Activated T-helper 17 cell treated with anti-CD3 and anti-CD28 coated beads, Interleukin-2, amount 50 U/mL, for 72 hours (primary cell): ENCODE measurements around the gene MAP3K10. TPM values are rescaled to one million over a fixed set of nuclear protein-coding genes. Genes with fewer than 3 reads are reported as not detected.

Source experiments
- ATAC-seq: fragments of 150-1000 bp; cut with Tn5 transposase; replicated peaks from 2 replicates; pipeline ENCODE4 v1.10.0; 2021; ENCODE audit warnings: mild to moderate bottlenecking, moderate library complexity
- H3K27ac Mint-ChIP-seq: one replicate; pipeline ENCODE4 v1.8.0; 2022; ENCODE audit warnings: mixed read lengths
- H3K27me3 Mint-ChIP-seq: one replicate; pipeline ENCODE4 v1.8.0; 2022; ENCODE audit warnings: mixed read lengths
- H3K36me3 Mint-ChIP-seq: one replicate; pipeline ENCODE4 v1.8.0; 2022; ENCODE audit warnings: low read depth, mild to moderate bottlenecking, mixed read lengths
- H3K4me1 Mint-ChIP-seq: one replicate; pipeline ENCODE4 v1.8.0; 2022; ENCODE audit warnings: mixed read lengths
- H3K4me3 Mint-ChIP-seq: one replicate; pipeline ENCODE4 v1.8.0; 2022; ENCODE audit warnings: mild to moderate bottlenecking, mixed read lengths
- H3K9me3 Mint-ChIP-seq: one replicate; pipeline ENCODE4 v1.8.0; 2022; ENCODE audit warnings: mixed read lengths
- total RNA-seq, 2 donors: library from RNA; stranded (reverse); gene quantifications; one replicate each; pipeline ENCODE4 v1.2.3, GENCODE V29; 2022

MAP3K10 gene
- total RNA-seq, 2 donors from 2014 or later, result 11.1 to 12.9 TPM

DNA sequence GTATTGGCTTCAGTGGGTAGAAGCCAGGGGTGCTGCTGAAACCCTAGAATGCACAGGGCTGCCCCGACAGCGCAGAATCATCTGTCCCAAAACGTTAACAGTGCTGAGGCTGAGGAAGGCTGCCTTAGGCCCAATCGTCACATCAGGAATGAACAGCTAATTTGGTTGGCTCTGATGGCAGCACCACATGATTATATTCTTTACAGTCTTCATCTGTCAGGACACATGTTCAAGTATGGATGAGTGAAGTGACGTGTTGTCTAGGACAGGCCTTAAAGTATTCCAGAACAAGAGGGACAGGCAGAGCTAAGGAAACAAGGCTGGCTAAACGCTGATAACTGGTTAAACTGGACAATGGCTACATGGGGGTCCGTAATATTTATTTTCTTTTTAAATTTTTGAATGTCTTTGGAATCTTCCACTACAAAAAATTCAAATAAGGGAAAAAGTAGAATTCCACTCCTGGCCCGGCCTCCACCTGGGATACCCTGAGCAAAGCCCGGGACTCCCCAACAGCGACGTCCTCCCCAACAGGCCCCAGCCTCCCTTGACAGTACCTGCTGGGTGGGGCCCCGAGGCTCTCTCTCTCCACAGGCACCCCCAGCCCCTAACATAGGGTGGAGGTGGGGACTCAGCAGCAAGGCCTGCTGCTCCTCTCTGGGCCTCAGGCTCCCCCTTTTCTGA lies 50.0 kb downstream of the MAP3K10 start:
- peak overlapping the region; percentile 25 for H3K27ac Mint-ChIP-seq
- H3K4me1 Mint-ChIP-seq, result no peaks in the 10 kb centered on the region
- H3K27me3 Mint-ChIP-seq, result no peaks in the 10 kb centered on the region
- no peak for ATAC-seq
- H3K9me3 Mint-ChIP-seq, result no peaks in the 10 kb centered on the region
- no peak overlapping the region for H3K4me3 Mint-ChIP-seq
- H3K36me3 Mint-ChIP-seq, result peaks cover 76% of the 10 kb centered on the region

- H3K9me3 Mint-ChIP-seq, result no peaks in the 10 kb centered on the region
- H3K4me1 Mint-ChIP-seq, result no peaks in the 10 kb centered on the region
- peaks cover 70% of the 10 kb centered on the region for H3K36me3 Mint-ChIP-seq
- no peak for ATAC-seq
- no peaks in the 10 kb centered on the region for H3K27me3 Mint-ChIP-seq
- H3K27ac Mint-ChIP-seq, result peak overlapping the region; percentile 25
- H3K4me3 Mint-ChIP-seq, result no peak overlapping the region
These were observed 50.7 kb downstream of the MAP3K10 start for GRCh38 chr19:40241809-40242384.

DNA sequence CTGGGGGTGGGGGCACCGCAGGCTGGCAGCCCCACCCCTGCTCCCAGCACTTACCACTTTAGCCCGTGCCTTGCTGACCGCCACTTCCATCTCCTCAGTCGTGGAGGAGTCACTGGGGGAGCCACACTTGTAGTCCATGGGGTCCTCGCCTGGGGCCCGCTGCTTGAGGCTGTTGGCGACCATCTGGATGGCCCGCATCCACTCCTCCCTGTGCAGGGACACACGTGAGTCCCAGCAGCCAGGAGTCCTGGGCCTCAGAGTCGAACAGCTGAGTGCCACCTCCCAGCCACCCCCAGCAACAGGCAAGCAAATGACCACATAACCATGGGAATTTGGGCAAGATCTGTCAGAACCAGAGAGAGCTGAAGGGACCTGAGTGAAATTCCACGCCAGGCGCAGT lies 51.3 kb downstream of the MAP3K10 start:
- no peaks in the 10 kb centered on the region for H3K4me1 Mint-ChIP-seq
- no peak overlapping the region for H3K27ac Mint-ChIP-seq
- peaks cover 65% of the 10 kb centered on the region for H3K36me3 Mint-ChIP-seq
- H3K9me3 Mint-ChIP-seq, result no peaks in the 10 kb centered on the region
- no peak for ATAC-seq
- H3K27me3 Mint-ChIP-seq, result no peaks in the 10 kb centered on the region
- no peak overlapping the region for H3K4me3 Mint-ChIP-seq

DNA sequence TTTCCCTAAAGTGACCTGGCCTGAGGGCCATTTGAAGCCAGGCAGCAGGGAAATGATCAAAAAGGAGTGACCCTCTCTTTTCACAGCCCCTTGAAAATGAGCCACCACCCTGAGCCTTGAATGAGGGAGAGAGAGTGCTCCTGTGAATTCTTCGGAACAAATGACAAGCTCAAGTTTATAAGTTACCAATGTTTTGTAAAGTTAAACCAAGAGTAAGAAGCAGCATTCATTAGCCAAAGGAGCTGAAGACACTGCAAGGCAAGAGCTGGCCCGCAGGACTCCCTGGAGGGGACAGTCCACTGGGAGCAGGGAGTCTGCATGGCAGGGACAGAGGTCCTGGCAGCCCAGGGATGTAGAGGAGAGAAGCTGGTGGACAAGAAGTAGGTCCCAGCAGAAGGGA lies 52.0 kb downstream of the MAP3K10 start:
- Mint-ChIP-seq H3K4me3 (no peak overlapping the region), H3K9me3 (no peaks in the 10 kb centered on the region), H3K27ac (no peak overlapping the region), H3K4me1 (no peaks in the 10 kb centered on the region), H3K36me3 (peaks cover 64% of the 10 kb centered on the region), H3K27me3 (no peaks in the 10 kb centered on the region)
- no peak for ATAC-seq

DNA sequence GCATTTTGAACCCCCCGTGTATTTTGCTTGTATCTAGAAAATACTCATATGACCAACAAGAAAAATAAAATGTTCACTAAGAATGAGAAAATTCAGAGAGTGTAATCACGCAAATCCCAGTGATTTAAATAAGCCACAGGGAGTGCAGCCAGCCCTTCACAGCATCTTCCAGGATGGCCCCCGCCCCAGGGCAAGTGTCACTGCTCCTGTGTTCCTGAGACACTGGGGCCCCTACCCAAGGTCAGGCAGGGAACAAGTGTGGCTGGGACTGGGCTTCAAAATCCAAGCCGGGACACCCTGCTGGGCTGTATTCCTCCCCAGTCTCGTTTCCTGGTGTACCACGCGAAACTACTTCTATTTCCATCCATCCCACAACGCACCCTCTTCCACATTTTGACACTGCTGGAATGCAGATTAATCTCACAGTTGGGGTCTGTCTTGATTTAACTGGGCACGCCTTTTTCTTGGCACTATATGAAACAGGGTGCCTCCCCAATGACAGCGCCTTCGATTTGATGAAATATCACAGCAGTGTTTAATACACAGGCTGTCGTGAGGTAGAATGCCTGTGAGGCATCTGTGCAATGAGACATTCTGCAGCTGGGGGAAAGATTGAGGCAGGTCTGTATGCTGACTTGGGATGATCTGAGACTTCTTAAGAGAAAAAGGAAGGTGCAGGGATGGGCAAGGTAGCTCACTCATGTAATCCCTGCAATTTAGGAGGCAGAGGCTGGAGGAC lies 53.5 kb downstream of the MAP3K10 start:
- H3K4me3 Mint-ChIP-seq, result no peak overlapping the region
- no peaks in the 10 kb centered on the region for H3K9me3 Mint-ChIP-seq
- peaks cover 2% of the 10 kb centered on the region for H3K4me1 Mint-ChIP-seq
- H3K36me3 Mint-ChIP-seq, result peaks cover 56% of the 10 kb centered on the region
- no peak for ATAC-seq
- no peak overlapping the region for H3K27ac Mint-ChIP-seq
- no peaks in the 10 kb centered on the region for H3K27me3 Mint-ChIP-seq

- Mint-ChIP-seq H3K9me3 (no peaks in the 10 kb centered on the region), H3K4me3 (no peak overlapping the region), H3K27me3 (no peaks in the 10 kb centered on the region), H3K36me3 (peaks cover 56% of the 10 kb centered on the region), H3K4me1 (peaks cover 4% of the 10 kb centered on the region), H3K27ac (no peak overlapping the region)
- no peak for ATAC-seq
These were observed 54.4 kb downstream of the MAP3K10 start for GRCh38 chr19:40245506-40246128.

DNA sequence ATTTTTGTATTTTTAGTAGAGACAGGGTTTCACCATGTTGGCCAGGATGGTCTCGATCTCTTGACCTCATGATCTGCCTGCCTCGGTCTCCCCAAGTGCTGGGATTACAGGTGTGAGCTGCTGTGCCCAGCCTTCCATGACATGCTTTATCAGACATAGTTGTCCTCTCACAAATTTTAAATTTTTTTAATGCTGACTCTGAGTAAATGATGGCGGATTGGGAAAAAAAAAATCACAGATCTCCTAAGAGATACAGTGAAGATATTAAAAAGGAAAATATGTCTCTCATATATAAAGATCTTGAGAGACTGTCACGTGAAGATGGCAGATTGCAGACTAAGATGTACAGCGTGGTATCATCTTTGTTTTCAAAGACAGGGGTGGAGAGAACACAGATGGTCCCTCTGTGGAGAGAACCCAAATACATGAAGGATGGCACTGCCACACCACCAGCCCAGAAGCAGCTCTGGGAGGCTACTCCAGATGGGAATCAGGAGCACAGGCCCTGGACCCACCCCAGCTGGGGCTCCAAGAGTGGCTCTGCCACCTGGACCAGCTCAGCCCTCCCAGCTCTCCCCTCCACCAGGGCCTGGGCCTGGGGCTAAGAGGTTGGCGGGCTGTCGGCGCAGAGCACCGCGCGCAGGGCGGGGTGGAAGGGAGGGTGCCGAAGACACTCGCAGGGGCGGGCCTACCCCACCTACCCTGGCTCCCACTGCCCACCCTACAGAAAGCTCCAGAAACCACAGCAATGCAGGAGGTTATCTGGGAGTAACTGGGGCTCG lies 55.3 kb downstream of the MAP3K10 start:
- Mint-ChIP-seq H3K27ac (peak overlapping the region; percentile 31), H3K27me3 (no peaks in the 10 kb centered on the region), H3K4me1 (peaks cover 4% of the 10 kb centered on the region), H3K36me3 (peaks cover 55% of the 10 kb centered on the region), H3K4me3 (no peak overlapping the region), H3K9me3 (no peaks in the 10 kb centered on the region)
- ATAC-seq, result no peak

- no peaks in the 10 kb centered on the region for H3K9me3 Mint-ChIP-seq
- peaks cover 55% of the 10 kb centered on the region for H3K36me3 Mint-ChIP-seq
- H3K4me3 Mint-ChIP-seq, result no peak overlapping the region
- peaks cover 4% of the 10 kb centered on the region for H3K4me1 Mint-ChIP-seq
- no peaks in the 10 kb centered on the region for H3K27me3 Mint-ChIP-seq
- ATAC-seq, result no peak
- no peak overlapping the region for H3K27ac Mint-ChIP-seq
These were observed 56.0 kb downstream of the MAP3K10 start for GRCh38 chr19:40247178-40247577.

DNA sequence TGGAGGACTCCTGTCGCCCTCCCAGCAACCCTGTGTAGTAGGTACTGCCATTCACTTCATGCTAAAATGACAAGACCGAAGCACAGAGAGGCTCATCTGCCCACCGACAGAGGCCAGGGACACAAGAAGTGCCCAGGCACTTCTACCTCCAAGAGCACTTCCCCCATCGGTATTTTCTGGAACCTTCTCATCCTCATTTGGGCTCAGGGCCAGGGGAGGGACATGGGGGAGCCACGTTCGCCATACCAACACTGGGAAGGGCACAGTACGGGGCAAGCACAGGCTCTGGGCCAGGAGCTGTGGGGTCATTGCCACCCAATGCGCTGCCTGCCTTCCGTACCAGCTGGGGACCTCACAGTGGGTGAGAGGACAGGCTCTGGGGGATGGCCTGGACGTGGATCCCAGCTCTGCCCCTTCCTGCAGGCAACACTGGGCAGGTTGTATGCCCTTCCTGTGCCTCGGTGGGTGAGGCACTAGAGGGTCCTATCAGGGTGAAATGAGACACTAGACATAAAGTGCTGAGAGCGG lies 56.6 kb downstream of the MAP3K10 start:
- no peak overlapping the region for H3K4me3 Mint-ChIP-seq
- ATAC-seq, result no peak
- peaks cover 4% of the 10 kb centered on the region for H3K4me1 Mint-ChIP-seq
- H3K9me3 Mint-ChIP-seq, result no peaks in the 10 kb centered on the region
- H3K36me3 Mint-ChIP-seq, result peaks cover 55% of the 10 kb centered on the region
- H3K27ac Mint-ChIP-seq, result no peak overlapping the region
- no peaks in the 10 kb centered on the region for H3K27me3 Mint-ChIP-seq

DNA sequence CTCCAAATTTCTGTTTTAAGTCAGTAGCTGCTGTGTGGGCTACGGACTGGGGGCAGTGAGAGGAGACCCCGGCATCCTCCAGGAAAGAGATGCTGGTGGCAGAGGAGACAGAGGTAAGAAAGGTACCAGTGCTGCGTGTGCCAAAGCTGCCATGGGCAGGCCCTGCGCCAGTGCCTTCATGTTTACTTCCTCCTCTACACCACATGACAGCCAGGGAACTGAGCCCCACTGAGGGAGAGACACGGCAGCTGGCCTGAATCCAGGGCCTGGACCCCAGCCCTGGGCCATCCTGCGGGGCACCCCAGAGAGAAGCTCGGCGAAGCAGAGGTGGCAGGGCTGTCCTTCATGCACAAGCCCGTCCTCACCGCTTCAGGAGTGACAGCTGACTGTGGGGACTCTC lies 58.0 kb downstream of the MAP3K10 start:
- Mint-ChIP-seq H3K4me3 (no peak overlapping the region), H3K27ac (no peak overlapping the region), H3K36me3 (peaks cover 60% of the 10 kb centered on the region), H3K9me3 (no peaks in the 10 kb centered on the region), H3K4me1 (peaks cover 4% of the 10 kb centered on the region), H3K27me3 (no peaks in the 10 kb centered on the region)
- no peak for ATAC-seq

- Mint-ChIP-seq H3K4me1 (peaks cover 4% of the 10 kb centered on the region), H3K27ac (no peak overlapping the region), H3K36me3 (peaks cover 61% of the 10 kb centered on the region), H3K27me3 (no peaks in the 10 kb centered on the region), H3K4me3 (no peak overlapping the region), H3K9me3 (no peaks in the 10 kb centered on the region)
- ATAC-seq, result no peak
These were observed 58.6 kb downstream of the MAP3K10 start for GRCh38 chr19:40249781-40250180.

GRCh38 chr19:40251244-40251643 lies 60.0 kb downstream of the MAP3K10 start:
- Mint-ChIP-seq H3K27me3 (no peaks in the 10 kb centered on the region), H3K4me3 (no peak overlapping the region), H3K36me3 (peaks cover 76% of the 10 kb centered on the region), H3K27ac (no peak overlapping the region), H3K9me3 (no peaks in the 10 kb centered on the region), H3K4me1 (peaks cover 11% of the 10 kb centered on the region)
- ATAC-seq, result no peak

GRCh38 chr19:40251991-40252390 lies 60.8 kb downstream of the MAP3K10 start:
- Mint-ChIP-seq H3K9me3 (no peaks in the 10 kb centered on the region), H3K36me3 (peaks cover 78% of the 10 kb centered on the region), H3K4me3 (no peak overlapping the region), H3K27me3 (no peaks in the 10 kb centered on the region), H3K27ac (no peak overlapping the region), H3K4me1 (peaks cover 11% of the 10 kb centered on the region)
- ATAC-seq, result no peak

- Mint-ChIP-seq H3K4me1 (peaks cover 12% of the 10 kb centered on the region), H3K27ac (no peak overlapping the region), H3K27me3 (no peaks in the 10 kb centered on the region), H3K9me3 (no peaks in the 10 kb centered on the region), H3K4me3 (no peak overlapping the region), H3K36me3 (peaks cover 79% of the 10 kb centered on the region)
- ATAC-seq, result no peak
These were observed 61.2 kb downstream of the MAP3K10 start for GRCh38 chr19:40252395-40252794.
